GM21515 (cell line): ENCODE measurements around the gene OTUD5.
"Not testable (repeated sequence)": the region's sequence is repeated elsewhere in the genome, so short reads cannot be mapped to it uniquely, and the experiment has no call there.

Source experiments
- ATAC-seq: cut with Tn5 transposase; IDR thresholded peaks from one replicate; pipeline ENCODE4 v1.9.1; 2021; ENCODE audit not compliant: unreplicated experiment

The OTUD5 gene

GRCh38 chrX:48957477-48957826, at the start of gene OTUD5:
OTUD5 (minus strand) TSS chrX:48957607; CDS start chrX:48957570, 37 bp downstream.
- peak; percentile 35 for ATAC-seq

GRCh38 chrX:49003696-49004095, 46.3 kb upstream of the OTUD5 start:
- ATAC-seq: no peak

GRCh38 chrX:49002091-49002935, 44.9 kb upstream of the OTUD5 start, which contains the start of gene GRIPAP1:
GRIPAP1 (minus strand) TSS chrX:49002264; CDS start chrX:49002229, 35 bp downstream.
- ATAC-seq: peak; percentile 76

GRCh38 chrX:49001521-49002090, 44.2 kb upstream of the OTUD5 start:
- peak; percentile 40 for ATAC-seq

GRCh38 chrX:49000636-49001035, 43.2 kb upstream of the OTUD5 start:
- no peak for ATAC-seq

GRCh38 chrX:48999030-48999429, 41.6 kb upstream of the OTUD5 start:
- no peak for ATAC-seq

DNA sequence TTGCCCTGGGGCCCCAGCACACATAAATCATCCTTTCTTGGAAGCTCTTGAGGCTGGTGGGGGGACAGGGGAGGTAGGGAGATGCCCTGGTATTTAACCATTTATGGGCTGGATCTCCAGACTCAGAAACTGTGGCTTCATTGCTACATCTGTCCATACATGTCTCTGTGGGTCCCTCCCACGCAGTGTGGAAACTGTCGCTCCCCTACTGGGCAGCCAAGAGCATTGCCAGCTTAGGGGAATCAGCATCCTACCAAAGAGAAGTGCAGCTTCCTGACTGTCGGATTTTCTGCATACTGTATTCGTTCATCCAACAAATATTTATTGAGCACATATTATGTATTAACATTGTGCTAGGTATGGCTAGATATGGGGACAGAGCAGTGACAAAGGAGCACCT, 41.0 kb upstream of the OTUD5 start:
- ATAC-seq: no peak

GRCh38 chrX:48997865-48998264, 40.5 kb upstream of the OTUD5 start:
- ATAC-seq: no peak

DNA sequence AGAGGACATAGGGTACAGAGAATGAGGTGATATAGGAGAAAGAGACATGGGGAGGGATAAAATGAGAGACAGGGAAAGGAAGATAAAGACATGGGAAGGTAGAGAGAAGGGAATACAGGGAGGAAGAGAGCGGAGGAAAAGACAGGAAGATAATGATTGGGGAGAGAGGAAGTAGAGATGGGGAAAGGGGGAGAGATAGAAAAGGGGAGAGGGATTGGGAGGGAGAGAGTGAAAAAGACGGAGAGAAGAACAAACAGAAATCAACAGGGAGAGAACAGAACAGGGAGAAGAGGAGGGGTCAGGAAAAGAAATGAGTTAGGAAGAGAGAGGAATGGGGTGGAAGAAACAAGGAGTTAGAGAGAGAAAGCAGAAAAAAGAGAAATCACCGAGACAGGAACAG, 40.0 kb upstream of the OTUD5 start:
- no peak for ATAC-seq

DNA sequence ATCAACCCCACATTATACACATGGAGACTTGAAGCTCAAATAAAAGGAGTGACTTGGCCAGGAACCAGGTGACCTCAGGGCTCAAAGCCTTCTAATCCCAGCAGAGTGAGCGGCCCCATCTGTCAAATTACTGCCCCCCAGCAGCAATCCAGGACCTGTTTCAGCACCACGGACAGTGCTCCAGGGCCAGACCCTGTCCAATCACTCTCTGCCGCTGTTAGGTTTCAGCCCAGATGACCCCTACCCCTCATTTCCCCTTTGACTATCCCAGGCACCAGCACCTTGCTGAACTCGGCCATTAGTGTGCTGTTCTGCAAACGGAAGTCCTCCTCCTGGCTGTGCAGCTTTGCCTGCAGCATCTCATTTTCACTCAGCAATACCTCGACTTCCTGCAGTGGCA, 39.6 kb upstream of the OTUD5 start:
- ATAC-seq: no peak

GRCh38 chrX:48992341-48992740, 34.9 kb upstream of the OTUD5 start:
- no peak for ATAC-seq

DNA sequence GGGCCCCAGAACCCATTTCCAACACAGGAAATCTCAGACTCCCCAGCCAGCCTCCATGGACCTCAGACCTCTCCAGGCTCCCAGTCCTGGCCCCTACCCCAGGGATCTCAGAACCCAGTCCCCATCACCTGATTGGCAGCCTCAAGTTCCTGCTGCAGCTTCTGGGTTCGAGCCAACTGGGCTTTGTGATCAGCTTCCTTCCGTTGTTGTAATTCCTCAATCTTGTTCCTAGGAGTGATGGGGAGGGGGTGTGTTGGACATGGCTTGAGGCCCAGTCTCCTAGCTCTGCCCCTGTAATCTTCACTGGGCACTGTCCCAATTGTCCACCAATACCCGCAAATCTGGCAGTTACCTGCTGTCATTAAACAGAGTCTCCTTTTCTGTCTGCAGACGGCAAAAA, 32.1 kb upstream of the OTUD5 start:
- ATAC-seq: no peak

DNA sequence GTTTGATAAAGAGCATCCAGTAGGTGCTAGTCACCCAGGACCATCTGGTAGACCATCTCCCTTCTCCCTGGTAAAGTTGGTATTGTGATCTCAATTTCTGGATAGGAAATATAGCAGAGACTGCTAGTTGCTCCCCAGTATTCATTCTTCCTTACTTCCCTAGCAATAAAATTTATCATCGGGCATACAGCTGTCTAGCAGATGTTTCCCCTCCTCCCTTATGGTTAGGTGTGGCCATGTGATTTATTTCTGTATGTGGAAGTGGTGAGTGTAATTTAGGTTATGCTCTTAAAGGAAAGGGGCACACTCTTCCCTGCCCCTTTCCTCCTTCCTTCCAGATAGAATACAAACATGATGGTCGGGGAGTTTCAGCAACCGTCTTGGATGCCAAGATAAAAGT, 26.5 kb upstream of the OTUD5 start:
- no peak for ATAC-seq

GRCh38 chrX:48983081-48983480, 25.7 kb upstream of the OTUD5 start:
- no peak for ATAC-seq

DNA sequence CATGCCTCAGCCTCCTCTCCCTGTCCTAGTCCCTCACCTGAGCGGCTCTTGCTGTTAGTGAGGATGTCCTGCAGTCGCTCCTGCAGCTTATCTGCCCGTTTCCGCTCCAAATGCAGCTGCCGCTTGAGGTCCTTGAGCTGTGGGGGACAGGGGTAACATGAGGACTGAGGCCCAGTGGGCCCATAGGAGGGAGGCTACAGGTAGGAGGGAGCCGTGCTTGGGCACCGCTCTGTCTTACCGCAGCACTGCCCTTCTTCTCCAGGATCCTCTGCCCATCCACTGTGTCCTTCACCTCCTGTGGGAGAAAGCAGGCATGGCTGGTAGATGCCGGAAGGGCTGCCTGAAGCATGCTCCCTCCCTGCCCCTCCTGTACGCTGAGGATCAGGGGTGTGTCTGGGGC, 23.8 kb upstream of the OTUD5 start:
- no peak for ATAC-seq

DNA sequence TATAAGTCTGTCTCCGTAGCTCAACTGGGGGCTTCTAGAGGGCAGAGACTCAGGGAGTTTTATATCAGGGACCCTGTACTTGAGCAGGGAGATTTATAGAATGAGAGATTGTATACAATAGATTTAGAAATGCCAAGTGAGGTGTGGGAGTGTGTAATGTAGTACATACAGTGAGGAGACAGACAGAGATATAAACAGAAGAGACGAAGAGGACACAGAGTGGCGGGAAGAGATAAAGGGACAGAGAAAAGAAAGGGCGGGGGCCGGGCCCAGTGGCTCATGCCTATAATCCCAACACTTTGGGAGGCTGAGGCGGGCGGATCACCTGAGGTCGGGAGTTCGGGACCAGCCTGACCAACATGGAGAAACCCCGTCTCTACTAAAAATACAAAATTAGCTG, 22.9 kb upstream of the OTUD5 start:
- ATAC-seq: not testable (repeated sequence)

- ATAC-seq: no peak
These were observed 20.8 kb upstream of the OTUD5 start for GRCh38 chrX:48978226-48978625.

- ATAC-seq: no peak
These were observed 18.7 kb upstream of the OTUD5 start for GRCh38 chrX:48976086-48976485.

- ATAC-seq: no peak
These were observed 18.1 kb upstream of the OTUD5 start for GRCh38 chrX:48975541-48975940.

GRCh38 chrX:48975041-48975440, 17.6 kb upstream of the OTUD5 start:
- no peak for ATAC-seq

DNA sequence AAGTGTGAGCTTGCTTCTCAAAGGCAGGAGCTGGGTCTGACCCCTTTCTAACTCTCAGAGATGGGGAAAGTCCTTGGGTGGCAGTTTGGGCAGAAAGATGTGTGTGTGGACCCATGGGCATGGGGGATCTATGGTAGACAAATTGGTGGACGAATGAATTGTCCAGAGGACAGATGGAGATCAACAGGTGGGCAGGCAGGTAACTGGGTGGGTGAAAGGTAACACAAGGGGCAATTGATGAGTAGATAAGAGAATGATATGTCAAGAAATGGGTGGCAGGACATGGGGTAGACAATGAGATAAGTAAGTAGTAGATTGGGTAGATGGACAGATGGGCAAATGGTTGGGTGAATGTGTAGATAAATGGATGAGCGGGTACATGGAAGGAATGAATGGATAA, 17.2 kb upstream of the OTUD5 start:
- ATAC-seq: no peak

DNA sequence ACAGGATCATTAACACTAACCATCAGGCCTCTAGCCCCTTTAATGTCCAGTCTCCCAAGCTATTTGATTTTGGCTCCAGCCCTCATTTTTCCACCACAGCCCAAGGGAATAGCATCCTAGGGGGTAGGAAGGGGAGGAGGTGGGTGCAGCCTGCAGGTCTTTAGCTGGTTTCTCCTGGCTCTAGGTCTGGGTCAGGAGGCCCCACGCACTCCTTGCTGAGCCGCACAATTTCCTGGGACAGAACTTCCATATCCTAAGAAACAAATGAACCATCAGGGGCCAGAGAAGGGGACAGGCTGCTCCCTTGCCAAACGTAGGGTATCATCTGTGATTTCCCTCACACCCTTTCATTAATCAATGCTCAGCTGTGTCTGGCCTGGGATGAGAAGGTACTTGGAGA, 16.6 kb upstream of the OTUD5 start:
- ATAC-seq: no peak
